HepG2 (cell line): ENCODE measurements around the gene PGM5. TPM values are rescaled to one million over a fixed set of nuclear protein-coding genes. Genes with fewer than 3 reads are reported as not detected.

ENCODE experiments used
- ATAC-seq: fragments of 200-7000 bp; cut with Tn5 transposase; 3 replicates; pipeline ENCODE4 v1.9.1; 2020; ENCODE audit warnings: mild to moderate bottlenecking, moderate library complexity
- BruUV-seq: library from RNA; stranded (reverse); fragments of 400-500 nt; replicated peaks from 2 replicates; lab custom pipeline; 2021; lab: Mats Ljungman, UMichigan
- CTCF ChIA-PET: fragments of 300-600 bp; formaldehyde crosslinking; extraction: SDS; loops from one replicate; lab custom pipeline; 2021; ENCODE audit warnings: low total read pairs, inconsistent platforms, low intra/inter-chr PET ratio; lab: Yijun Ruan, JAX
- POLR2A ChIA-PET: fragments of 350-600 bp; sonication (Branson Sonifier 250); formaldehyde crosslinking; loops from one replicate; lab custom pipeline; 2020; ENCODE audit warnings: antibody characterized with exemption, inconsistent platforms; lab: Yijun Ruan, JAX
- DNase-seq: peaks from one replicate; pipeline ENCODE4 v3.0.0-alpha.2; 2015; ENCODE audit warnings: low spot score
- FAIRE-seq: peaks from 3 replicates; lab custom pipeline; 2011; peaks lifted over from hg19 to GRCh38; lab: Jason Lieb, UNC
- H2AFZ ChIP-seq: one replicate; pipeline ENCODE4 v1.6.1; 2011; ENCODE audit warnings: low read length, inconsistent platforms
- H3K27ac ChIP-seq: fragments of 300-600 bp; 3 replicates; pipeline ENCODE4 v1.8.0; 2011; ENCODE audit warnings: mixed run types, mild to moderate bottlenecking, mixed read lengths, low read length, inconsistent platforms; ENCODE audit not compliant: insufficient read depth; ENCODE audit errors: extremely low read length
- H3K27me3 ChIP-seq, 2 experiments: fragments of 200-600 bp in 1 of 2; 2 replicates in 1 of 2; 3 replicates in 1 of 2; pipeline versions ENCODE4 v1.6.0 to v1.8.0; 2011; ENCODE audit warnings: low read length in 2 of 2, mild to moderate bottlenecking in 2 of 2, moderate library complexity in 2 of 2, inconsistent platforms in 1 of 2; ENCODE audit not compliant: insufficient read depth in 2 of 2, control insufficient read depth in 1 of 2
- H3K36me3 ChIP-seq, 2 experiments: fragments of 200-600 bp in 1 of 2; replicated peaks in 1 of 2; 2 replicates in 1 of 2; 3 replicates in 1 of 2; pipeline versions ENCODE4 v1.5.1 to v1.8.0; 2011; ENCODE audit warnings: low read length in 2 of 2, inconsistent platforms in 1 of 2; ENCODE audit not compliant: insufficient read depth in 2 of 2, control insufficient read depth in 1 of 2
- H3K4me1 ChIP-seq: 2 replicates; pipeline ENCODE4 v1.5.1; 2012; ENCODE audit warnings: low read length, inconsistent platforms; ENCODE audit not compliant: insufficient read depth
- H3K4me2 ChIP-seq: 2 replicates; pipeline ENCODE4 v1.6.0; 2011; ENCODE audit warnings: low read depth, low read length, inconsistent platforms
- H3K4me3 ChIP-seq, 3 experiments: fragments of 200-600 bp in 1 of 3; sonication (generic), shearing (Covaris generic) in 1 of 3; replicated peaks in 1 of 3; 2 replicates each; pipeline ENCODE4 v1.5.1; 2011 to 2016; ENCODE audit warnings: low read length in 3 of 3, inconsistent platforms in 2 of 3, low read depth in 2 of 3, mild to moderate bottlenecking in 2 of 3, control low read depth in 1 of 3, mixed read lengths in 1 of 3; ENCODE audit not compliant: insufficient read depth in 1 of 3
- H3K79me2 ChIP-seq: one replicate; pipeline ENCODE4 v1.6.1; 2011; ENCODE audit warnings: low read length, inconsistent platforms; ENCODE audit not compliant: insufficient read depth
- H3K9ac ChIP-seq: 2 replicates; pipeline ENCODE4 v1.6.0; 2011; ENCODE audit warnings: mild to moderate bottlenecking, low read depth, low read length, inconsistent platforms; ENCODE audit not compliant: insufficient read depth
- H3K9me3 ChIP-seq: 2 replicates; pipeline ENCODE4 v1.5.1; 2012; ENCODE audit warnings: mild to moderate bottlenecking, low read length
- H4K20me1 ChIP-seq: 2 replicates; pipeline ENCODE4 v1.6.0; 2011; ENCODE audit warnings: inconsistent platforms, mild to moderate bottlenecking, low read length, moderate library complexity; ENCODE audit not compliant: insufficient read depth
- AKNA ChIP-seq: sonication (generic); formaldehyde crosslinking; IDR thresholded peaks from 2 replicates; pipeline ENCODE4 v1.4.0; 2020; ENCODE audit warnings: missing genetic modification reagents, borderline replicate concordance
- BRD4 ChIP-seq: sonication (generic); formaldehyde crosslinking; IDR thresholded peaks from 2 replicates; pipeline ENCODE4 v1.4.0; 2020; ENCODE audit warnings: missing genetic modification reagents
- SMAD9 ChIP-seq: sonication (generic); formaldehyde crosslinking; IDR thresholded peaks from 2 replicates; pipeline ENCODE4 v1.5.1; 2020; ENCODE audit warnings: mild to moderate bottlenecking, missing genetic modification reagents
- ZKSCAN1 ChIP-seq: fragments of 150-350 bp; IDR thresholded peaks from 2 replicates; pipeline ENCODE4 v1.6.1; 2014; ENCODE audit warnings: low read length
- ZNF660 ChIP-seq: sonication (generic); formaldehyde crosslinking; IDR thresholded peaks from 2 replicates; pipeline ENCODE4 v1.5.1; 2020; ENCODE audit warnings: mild to moderate bottlenecking, low read depth, missing genetic modification reagents, borderline replicate concordance
- WGBS: methylation state at CpG from one replicate; pipeline ENCODE4 v1.1.6; 2017; ENCODE audit warnings: low lambda C conversion rate; 5-methylcytosine and 5-hydroxymethylcytosine counted together
- in situ Hi-C: cut with HindIII; loops from 2 replicates; pipeline ENCODE4 v1.10.0; 2017; ENCODE audit warnings: low pct_unique_long_range_greater_than_20kb; ENCODE audit not compliant: extremely low pct_ligation_motif_present
- intact Hi-C: fragments of 100-400 bp; cut with micrococcal nuclease; formaldehyde crosslinking; loops from one replicate; pipeline ENCODE4 v1.10.0; 2022; ENCODE audit not compliant: unreplicated experiment
- polyA plus RNA-seq, 8 experiments: library from polyadenylated mRNA; depleted of rRNA in 3 of 8; stranded (reverse) in 7 of 8; unstranded in 1 of 8; fragments of >200 nt; fragmentation: Illumina TruSeq in 4 of 8; extraction: Trizol in 4 of 8; gene quantifications; 2 replicates each; pipeline versions ENCODE4 v1.2.1 to v1.2.3, GENCODE V29; 2011 to 2016; ENCODE audit warnings: low read depth in 4 of 8, missing spikeins in 1 of 8, mixed read lengths in 1 of 8; ENCODE audit not compliant: insufficient read depth in 1 of 8
- total RNA-seq, 5 experiments: library from RNA; depleted of rRNA; stranded (reverse); fragments of >200 nt; fragmentation: Illumina TruSeq; extraction: Trizol; gene quantifications; 2 replicates each; pipeline ENCODE4 v1.2.3, GENCODE V29; 2016; ENCODE audit warnings: low read depth in 1 of 5

PGM5 gene
- total and polyA plus RNA-seq, 2 of the 13 experiments (the other 11 are each of a cell fraction or from before 2014, with no cell fraction given): not detected

- CTCF ChIA-PET: no interaction called here
- in situ Hi-C loops (no loop called here), intact Hi-C loops (no loop called here)
- no peaks in the 10 kb centered on the region for H3K9me3 ChIP-seq
- no peak overlapping the region for H3K9ac ChIP-seq
- 25% methylated on average over 3 of the region's 3 CpGs for WGBS
- POLR2A ChIA-PET: no interaction called here
- H3K4me3 ChIP-seq: no peak overlapping the region
- peaks cover 9% of the 10 kb centered on the region; the same call in 1 of the 2 replicates for H3K4me1 ChIP-seq
- H3K79me2 ChIP-seq: no peaks in the 10 kb centered on the region
- DNase-seq (no peak), ATAC-seq (no peak), FAIRE-seq (no peak)
- H3K27ac ChIP-seq: no peak overlapping the region
- H4K20me1 ChIP-seq: no peaks in the 10 kb centered on the region
- no peaks in the 10 kb centered on the region; a peak in 1 of 5 replicates for H3K27me3 ChIP-seq
- TF ChIP-seq ZNF660 (CRISPR knock-in tag) (no peak), BRD4 (CRISPR knock-in tag) (no peak), AKNA (no peak), ZKSCAN1 (no peak), SMAD9 (no peak)
- H3K4me2 ChIP-seq: no peak overlapping the region
- no peaks in the 10 kb centered on the region for H3K36me3 ChIP-seq
- H2AFZ ChIP-seq: no peak overlapping the region
- BruUV-seq: no TSS peak
Measured at GRCh38 chr9:68548241-68548640, 191.8 kb downstream of the PGM5 start.
